Measurements from ENCODE around the gene PCDH17.

Gene PCDH17

DNA sequence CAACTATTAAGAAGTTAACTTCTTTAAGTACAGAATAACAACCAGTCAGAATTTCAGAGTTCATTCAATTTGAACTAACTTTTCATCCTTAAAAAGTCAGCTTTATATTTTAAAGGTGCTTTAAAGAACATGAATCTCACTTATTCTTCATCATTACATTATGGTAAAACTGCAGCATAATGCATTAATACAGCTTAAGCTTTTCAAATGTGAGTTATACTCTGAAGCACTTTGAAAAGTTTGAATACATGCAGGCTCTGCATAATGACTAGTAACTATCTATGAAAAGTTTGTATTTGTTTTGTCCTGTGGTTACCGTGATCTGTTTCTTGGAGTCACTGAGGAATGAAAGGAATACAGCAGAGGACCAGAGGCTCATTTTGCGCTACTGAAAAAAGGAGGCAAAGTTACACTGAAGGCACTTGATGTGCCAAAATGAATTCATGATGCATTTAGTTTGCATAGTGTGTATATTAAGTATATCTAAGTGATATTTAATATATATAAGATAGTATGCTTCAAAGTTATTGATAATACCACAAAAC lies 4.1 kb downstream of the PCDH17 start:
- no peak for DNase-seq

DNA sequence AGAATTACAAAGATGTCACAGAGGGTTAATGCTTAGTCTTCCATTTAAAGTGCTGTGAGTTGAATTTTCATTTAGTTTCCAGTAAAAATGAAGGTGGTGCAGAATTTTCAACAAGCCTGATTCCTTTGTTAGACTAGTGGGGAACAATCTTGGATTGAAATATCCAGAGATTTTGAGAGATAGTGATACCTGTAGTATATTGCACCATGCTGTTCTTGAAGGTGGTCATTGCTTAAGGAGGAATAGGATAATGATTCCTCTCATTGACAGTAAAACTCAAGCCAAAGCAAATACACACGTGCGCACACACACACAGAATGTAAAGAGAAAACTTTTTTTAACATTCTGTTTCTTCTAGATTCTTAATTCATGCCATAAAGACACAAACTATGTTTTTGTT lies 5.3 kb downstream of the PCDH17 start:
- DNase-seq: no peak

DNA sequence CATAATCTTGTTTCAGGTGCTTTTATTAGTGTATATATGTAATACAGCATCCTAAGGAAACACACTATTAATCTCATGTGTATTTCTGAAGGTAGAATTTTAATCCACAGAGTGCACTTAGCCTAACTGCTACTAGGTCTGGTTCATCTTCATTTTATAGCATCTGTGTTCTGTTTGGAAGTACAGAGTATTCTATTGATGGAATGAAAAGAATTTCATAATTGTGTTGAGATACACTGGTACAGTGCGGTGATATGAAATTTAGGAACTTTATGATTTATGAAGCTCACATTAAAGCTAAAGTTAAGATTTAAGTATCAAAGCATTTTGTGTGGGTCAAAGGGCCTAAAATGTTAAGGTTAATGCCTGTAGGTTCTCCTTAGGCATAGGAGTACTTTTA lies 6.0 kb downstream of the PCDH17 start:
- DNase-seq: no peak

DNA sequence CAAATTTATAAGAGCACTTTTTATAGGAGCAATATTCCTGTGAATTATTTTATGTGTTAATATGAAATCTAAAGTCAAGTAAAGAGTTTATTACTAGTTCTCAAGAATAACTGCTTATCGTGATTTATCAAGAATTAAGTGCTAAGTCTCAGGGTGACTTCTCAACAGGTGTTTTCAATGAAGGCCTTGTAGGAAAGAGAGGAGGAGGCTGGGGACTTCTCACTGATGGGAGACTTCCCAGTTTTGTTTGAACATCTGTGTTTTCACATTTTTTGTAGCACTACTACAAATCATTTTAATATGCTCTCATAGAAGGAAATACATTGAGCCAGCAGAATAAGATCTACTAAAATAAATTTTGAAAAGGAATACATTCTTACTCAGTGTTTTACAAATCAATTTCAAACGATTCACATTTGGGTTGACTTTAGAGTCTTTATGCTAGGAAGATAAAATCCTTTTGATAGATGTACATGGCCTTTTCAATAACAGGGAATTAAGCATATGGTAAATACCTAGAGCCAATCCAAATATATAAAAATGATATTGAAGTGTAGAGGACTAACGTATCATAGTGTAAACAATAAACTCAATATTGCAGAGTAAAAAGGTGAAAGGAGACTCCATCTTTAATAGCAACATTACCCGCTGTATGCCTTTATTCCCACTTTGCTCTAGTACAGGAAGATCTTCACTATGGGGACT lies 6.8 kb downstream of the PCDH17 start:
- DNase-seq: no peak

DNA sequence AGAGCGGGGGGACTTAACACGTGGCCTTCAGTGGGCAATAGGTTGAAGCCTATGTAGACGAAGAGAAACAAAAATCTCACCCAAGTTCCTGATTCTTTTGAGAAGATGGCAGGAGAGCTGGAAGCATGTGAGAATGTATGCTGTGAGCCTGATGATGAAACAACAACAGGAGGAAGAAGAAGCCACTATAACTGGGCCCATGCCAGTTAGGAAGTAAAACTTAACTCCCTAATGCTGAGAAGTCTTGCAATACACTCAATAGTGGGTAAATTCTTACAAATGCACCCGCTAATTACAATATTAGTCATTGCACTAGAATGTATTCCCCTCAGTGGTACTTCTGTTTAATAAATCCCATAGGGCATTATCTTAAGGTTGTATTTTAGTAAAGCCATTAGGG lies 9.1 kb downstream of the PCDH17 start:
- DNase-seq: no peak

DNA sequence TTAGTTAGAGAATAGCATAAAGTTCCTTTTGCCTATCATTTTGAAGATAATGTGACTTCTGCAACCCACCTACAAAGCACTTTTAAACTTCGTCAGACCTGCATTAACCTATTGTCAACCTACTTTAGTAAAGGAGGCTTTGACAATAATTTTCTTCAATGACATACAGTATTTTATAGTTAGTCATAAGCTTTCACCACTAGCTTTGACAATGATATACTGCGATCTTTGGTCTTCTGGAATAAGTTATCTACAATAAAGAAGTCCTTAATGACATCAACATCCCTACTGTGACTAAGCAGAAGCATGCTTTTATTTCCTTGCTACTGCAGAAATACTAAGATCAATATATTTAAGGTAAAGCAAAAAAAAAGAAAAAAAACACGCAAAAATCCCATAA lies 9.5 kb downstream of the PCDH17 start:
- DNase-seq: no peak

DNA sequence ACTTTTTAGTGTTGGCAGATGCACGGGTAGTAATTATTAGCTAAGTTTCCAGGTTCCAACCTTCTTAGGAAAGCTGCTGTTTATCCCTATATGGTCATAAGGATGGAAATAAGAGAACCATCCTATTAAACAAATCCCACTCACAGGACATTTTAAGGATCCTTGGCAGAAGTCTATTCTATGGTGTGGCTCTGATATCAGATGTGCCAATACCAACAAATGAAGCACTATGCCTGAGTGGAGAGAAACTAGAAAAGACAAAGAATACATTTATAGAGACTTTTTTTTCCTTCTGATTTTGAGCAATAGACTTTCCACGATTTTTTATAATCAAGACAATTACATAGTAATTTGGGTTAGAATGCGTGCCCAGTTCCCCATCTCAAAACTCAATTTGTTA lies 12.6 kb downstream of the PCDH17 start:
- DNase-seq: no peak

DNA sequence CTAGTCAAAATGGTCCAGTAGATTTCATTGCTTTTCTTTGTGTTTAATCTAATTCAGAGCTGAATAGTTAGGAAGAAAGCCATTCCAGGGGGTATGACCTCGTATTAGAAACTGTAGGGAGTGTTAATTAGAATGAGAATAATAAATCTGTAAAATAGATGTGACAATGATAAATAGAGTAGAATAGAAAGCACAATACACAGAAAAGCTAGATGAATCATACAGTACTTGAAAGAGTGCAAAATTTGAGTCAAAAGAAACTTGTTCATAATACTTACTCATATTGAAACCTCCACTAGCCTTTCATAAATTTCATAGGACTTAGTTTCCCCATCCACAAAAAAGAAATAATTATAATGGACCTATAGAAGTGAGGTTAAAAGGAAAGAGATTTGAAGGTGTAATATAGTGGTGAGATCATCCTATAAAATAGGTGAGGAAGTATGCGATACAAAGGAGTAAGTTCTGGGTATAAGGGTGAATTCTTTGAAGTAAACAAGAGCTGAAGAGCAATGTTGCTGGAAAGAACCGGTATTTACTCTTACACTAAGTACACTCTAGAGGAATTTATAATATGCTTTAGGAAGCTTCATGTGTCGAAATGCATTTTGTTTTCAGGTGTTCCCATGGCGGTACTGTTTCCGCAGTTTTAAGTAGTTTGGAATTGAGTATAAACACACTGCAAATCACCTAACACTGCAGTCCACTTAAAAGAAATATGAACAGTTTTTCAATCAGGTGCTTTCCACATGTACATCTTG lies 21.9 kb downstream of the PCDH17 start:
- no peak for DNase-seq

DNA sequence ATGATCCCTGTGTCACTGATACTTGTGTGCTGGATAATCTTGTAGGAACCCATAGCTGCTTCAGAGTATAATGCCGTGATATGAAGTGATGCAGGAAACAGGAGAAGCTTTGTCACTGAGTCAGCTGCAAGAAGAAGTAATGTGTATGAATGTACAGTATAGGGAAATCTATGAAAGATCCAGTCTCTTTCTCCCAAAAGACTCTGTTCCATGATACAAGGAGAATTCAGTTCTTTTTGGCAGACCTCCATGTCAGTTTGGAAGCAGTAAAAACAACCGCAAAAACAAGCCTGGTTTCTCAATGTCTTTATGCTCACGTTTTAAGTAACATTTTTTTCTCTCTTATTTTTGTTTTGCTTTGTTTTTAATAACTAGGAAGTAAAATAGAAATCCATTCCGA lies 33.9 kb downstream of the PCDH17 start:
- no peak for DNase-seq

DNA sequence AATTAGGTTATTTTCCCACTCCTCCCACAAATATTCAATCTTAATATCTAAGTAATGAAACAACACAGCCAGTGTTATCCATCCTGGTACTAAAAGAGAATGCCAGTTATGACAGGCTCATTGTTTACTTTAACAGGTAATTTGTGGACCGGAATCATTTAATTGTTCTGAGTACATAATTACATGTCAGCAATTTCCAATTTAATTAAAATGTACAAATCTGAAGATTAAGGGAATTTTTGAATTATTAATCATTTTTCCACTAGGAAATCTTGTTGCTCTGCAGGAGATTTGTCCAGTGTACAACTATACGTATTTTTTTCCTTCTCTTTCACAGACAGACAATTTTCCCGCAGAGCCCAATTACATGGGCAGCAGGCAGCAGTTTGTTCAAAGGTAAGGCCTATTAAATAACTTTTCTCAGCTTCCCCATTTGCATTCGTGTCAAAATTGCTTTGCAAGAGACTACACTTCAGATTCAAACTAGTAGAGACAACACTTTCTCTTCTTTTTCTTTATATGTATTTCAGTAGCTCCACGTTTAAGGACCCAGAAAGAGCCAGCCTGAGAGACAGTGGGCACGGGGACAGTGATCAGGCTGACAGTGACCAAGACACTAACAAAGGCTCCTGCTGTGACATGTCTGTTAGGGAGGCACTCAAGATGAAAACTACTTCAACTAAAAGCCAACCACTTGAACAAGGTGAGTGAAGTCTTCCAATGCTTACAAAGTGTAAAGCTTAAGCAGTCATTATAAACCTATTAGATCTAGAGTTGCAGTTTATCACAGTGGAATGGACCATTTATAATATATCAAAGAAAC lies 34.8 kb downstream of the PCDH17 start:
- DNase-seq: no peak

DNA sequence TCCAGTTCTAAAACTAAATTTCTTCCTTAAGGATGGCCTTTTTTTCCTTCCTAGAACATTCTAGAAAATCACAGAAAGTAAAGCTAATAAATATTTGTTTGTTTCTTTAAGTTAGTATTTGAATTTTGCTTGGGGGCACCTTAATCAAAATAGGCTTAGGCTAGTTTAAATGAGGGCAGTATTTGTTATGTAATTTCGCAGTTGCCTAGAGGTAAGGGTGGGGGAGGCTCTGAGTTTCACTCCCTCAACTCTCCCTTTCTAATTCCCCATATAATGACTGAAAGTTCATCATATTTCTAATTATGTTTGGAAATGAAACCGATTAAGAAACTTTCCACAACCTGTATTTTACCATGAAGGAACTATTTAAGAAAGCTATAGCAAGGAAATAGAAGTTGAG lies 40.6 kb downstream of the PCDH17 start:
- DNase-seq: no peak

DNA sequence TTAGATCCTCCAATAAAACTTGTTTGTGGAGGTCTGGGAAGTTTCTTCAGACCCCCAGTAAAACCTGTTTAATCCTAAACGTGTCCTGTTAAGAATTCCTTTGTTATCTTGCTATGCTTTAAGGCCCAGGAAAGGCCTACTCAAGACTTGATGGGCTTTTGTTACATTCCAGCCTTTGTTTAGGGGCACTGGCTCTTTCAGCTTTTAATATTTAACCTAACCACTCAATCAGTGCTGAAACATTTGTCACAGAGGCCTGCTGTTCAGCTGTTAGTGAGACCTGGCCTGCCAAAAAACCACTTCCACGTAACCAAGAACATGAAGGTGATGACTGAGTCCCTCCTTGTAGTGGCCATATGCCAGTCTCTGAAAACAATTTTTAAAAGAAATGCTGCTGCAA lies 41.7 kb downstream of the PCDH17 start:
- no peak for DNase-seq

DNA sequence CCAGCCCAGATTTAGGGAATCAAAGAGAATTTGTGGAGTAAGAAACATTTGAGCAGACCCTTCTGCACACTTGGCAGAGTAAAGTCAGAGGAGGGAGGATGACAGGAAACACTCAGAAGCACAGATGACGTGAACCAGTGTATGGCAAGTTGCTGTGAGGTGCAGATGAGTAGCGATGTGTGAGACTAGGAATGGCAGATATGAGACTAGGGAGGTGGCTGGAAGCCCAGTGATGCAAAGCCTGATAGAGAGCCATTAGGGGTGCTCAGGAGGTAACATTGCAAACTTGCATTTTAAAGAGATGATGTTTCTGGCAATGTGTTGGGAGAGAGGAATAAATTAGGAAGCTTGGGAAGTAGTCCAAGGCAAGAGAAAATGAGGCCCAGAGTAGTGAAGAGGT lies 44.0 kb downstream of the PCDH17 start:
- DNase-seq: no peak

DNA sequence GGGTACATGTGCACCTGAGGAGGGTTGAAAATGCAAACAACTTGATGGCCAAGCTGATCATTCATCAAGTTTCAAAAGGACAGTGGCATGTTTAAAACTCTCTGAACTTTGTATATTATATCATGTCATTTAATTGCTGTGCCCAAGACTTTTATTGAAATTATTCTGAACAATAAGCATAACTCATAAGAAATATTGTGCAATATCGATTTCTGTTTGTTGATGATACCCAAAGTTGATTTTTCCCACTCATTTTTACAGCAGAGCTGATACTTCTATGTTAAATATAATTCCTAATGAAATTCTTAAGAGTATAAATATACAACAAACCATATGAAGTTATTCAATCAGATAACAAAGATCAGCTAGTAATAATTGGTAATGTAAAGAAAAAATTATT lies 49.1 kb downstream of the PCDH17 start:
- no peak for DNase-seq

DNA sequence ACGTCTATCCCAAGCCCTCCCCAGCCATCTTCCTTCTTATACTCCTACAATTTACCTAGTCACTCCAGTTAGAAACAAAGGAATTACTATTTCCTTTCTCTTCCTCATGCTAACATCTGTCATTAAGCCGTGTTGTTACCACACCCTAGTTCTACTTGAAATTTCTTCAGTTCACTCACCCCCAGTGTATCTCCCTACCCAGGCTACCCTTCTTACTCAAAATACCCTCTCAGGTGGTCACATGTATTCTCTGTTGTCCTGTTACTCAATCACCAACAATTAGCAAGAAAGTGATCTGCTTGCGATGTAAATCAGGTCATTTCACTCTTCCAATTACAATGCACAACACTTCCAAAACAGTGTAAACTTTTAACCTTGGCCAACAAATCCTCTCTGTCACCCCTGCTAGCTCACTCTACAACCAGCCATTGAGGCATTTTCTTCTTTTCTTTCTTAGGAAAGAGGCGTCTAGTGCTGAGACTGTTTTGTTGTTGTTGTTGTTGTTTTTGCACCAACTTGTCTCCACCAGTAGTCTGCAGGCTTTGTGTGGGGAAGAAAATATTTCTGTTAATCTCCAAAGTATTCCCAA lies 50.7 kb downstream of the PCDH17 start:
- no peak for DNase-seq

DNA sequence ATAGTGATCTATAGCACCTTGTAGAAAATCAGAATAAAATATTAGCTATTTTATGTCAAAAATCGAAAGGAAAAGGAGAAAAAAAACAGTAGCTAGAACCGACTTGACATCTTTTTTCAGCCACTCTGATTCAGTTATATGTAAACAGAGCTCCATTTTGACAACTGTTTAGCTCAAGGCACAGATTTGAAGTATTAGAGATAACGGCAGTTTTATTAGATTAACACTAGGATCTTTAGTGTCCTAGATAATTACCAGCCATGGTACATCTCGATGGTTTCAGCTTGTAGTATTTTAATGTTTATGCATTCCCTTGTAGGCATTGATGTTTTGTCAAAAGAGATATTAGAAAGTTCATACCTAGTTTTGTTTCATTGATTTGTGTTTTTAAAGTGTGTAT lies 67.3 kb downstream of the PCDH17 start:
- DNase-seq: no peak

DNA sequence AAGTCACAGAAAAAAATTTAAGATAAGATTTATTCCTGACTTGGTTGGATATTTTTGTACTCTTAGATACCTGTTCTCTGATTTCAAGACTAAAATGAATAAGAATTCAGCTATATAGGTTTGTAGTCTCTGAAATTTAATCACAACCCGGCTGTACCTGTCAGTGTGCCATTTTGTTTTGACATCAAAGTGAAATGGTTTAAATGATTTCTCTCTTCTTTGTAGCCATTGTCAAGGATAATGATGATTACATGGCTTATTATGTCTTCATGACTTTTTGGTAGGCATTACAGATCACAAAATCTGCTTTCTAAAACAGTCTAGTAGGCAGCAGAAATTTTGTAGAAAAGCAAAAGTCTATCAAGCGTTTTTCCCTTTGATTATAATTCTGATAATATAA lies 72.5 kb downstream of the PCDH17 start:
- no peak for DNase-seq

DNA sequence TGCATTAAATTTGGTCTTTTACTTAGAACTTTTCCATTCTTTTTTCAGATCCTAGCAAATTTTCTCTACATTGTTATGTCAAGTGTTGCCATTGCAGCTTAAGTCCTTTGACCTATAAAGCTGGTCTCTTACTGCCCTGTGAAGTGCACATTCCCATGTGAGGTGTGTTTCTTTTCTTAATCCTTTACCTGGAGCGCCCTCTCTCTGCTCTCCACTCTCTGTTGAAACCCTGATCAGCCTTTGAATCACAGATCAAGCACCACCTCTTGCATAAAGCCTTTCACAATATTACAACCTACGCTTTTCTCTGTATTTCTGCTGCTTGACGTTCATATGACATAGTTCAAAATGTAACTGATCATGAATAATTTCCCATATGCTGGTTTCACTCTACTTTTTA lies 84.8 kb downstream of the PCDH17 start:
- DNase-seq: no peak

DNA sequence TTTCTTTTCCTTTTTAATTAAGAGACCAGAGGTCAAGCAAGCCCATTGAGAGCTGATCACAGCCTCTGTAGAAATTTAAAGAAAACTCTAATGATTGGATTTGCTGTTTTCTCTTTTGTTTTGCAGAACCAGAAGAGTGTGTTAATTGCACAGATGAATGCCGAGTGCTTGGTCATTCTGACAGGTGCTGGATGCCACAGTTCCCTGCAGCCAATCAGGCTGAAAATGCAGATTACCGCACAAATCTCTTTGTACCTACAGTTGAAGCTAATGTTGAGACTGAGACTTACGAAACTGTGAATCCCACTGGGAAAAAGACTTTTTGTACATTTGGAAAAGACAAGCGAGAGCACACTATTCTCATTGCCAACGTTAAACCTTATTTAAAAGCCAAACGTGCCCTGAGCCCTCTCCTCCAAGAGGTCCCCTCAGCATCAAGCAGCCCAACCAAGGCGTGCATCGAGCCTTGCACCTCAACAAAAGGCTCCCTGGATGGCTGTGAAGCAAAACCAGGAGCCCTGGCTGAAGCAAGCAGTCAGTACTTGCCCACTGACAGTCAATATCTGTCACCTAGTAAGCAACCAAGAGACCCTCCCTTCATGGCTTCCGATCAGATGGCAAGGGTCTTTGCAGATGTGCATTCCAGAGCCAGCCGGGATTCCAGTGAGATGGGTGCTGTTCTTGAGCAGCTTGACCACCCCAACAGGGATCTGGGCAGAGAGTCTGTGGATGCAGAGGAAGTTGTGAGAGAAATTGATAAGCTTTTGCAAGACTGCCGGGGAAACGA lies 93.1 kb downstream of the PCDH17 start:
- DNase-seq: no peak

DNA sequence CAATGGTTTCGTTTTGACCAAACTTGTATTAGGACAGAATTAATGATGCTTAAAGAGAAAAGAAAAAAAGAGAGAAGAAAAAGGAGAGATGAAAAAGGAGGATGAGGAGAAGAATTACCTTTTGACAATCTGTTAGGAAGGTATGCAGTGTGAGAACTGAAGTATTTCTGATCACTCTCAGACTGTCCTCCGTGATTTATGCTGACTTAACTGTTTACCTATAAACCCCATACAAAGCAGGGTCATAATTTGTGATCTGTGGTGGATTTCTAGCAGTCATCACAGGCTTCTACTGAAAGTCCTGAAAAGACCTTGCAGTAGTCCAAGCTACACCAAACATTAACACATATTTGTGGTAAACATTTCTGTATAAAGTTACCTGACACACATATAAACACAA lies 93.9 kb downstream of the PCDH17 start:
- no peak for DNase-seq

DNA sequence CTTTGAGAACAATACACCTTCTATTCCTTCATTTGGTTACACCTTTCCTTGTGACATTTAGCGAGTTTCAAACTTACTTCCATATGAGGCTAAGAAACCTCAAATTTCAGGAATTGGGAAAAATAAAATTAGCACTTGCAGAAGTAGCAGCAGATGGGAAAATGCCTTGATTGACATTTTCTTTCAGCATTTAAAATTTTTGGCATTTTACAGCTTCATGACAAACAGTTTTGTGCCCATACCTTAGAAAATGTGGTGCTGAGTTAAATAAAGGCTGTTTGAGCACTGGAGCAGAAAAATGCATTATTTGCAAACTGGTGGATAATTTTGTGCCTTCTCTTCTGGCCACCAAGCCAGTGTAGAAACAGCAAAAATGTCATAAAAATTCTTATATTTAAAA lies 95.4 kb downstream of the PCDH17 start:
- DNase-seq: no peak

DNA sequence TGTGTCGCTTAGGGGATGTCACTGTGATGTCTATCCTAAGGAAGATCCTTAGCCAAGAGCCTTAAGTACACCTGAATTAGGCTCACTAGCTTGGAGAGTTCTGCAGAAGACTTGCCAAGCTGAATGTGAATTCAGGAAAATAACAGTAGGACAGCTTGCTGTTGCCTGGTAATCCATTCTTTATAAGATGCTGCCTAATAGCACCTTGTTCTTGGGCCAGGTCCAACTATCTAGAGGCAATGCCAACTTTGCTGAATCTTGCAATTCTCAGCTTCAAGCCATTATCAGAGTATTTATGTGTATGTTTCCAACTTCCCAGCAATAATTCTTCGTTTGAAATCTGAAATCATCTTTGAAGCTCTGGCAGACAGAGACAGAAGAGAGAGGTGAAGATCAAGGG lies 102.8 kb downstream of the PCDH17 start:
- no peak for DNase-seq

All from hematopoietic multipotent progenitor cell treated with erythropoietin and hydrocortisone succinate and interleukin-3 and kit ligand, for 8 days (in vitro differentiated cells).